Keratinocyte (primary cell): Measurements from ENCODE around the gene TPM2. TPM values are rescaled to one million over a fixed set of nuclear protein-coding genes. Genes with fewer than 3 reads are reported as not detected.

Experiments
- DNase-seq: peaks from one replicate; pipeline ENCODE4 v3.0.0-alpha.2; 2011; ENCODE audit warnings: low read depth, missing footprints, low spot score
- FAIRE-seq: peaks from 2 replicates; lab custom pipeline; 2011; peaks lifted over from hg19 to GRCh38; lab: Jason Lieb, UNC
- H2AFZ ChIP-seq: 2 replicates; pipeline ENCODE4 v1.6.0; 2012; ENCODE audit warnings: low read length, control low read depth, inconsistent platforms; ENCODE audit not compliant: control insufficient read depth
- H3K27ac ChIP-seq: 2 replicates; pipeline ENCODE4 v1.5.1; 2011; ENCODE audit warnings: low read length; ENCODE audit not compliant: control insufficient read depth, insufficient read depth
- H3K27me3 ChIP-seq: 3 replicates; pipeline ENCODE4 v1.6.0; 2011; ENCODE audit warnings: low read length; ENCODE audit not compliant: control insufficient read depth, insufficient read depth; ENCODE audit errors: extremely low read depth
- H3K36me3 ChIP-seq, 2 experiments: 2 replicates in 1 of 2; 3 replicates in 1 of 2; pipeline ENCODE4 v1.5.1; 2011; ENCODE audit warnings: low read length in 2 of 2, mild to moderate bottlenecking in 1 of 2; ENCODE audit not compliant: control insufficient read depth in 2 of 2, insufficient read depth in 2 of 2; ENCODE audit errors: extremely low read depth in 1 of 2
- H3K4me1 ChIP-seq: 3 replicates; pipeline ENCODE4 v1.5.1; 2011; ENCODE audit warnings: low read length; ENCODE audit not compliant: control insufficient read depth, insufficient read depth; ENCODE audit errors: extremely low read depth
- H3K4me2 ChIP-seq: 3 replicates; pipeline ENCODE4 v1.6.0; 2011; ENCODE audit warnings: low read depth, low read length; ENCODE audit not compliant: control insufficient read depth, insufficient read depth; ENCODE audit errors: extremely low read depth
- H3K4me3 ChIP-seq, 3 experiments: fragments of 200-600 bp in 1 of 3; sonication (generic) in 1 of 3; 2 replicates in 2 of 3; 3 replicates in 1 of 3; pipeline ENCODE4 v1.5.1; 2011 to 2016; ENCODE audit warnings: low read length in 3 of 3, mild to moderate bottlenecking in 3 of 3, control low read depth in 2 of 3, inconsistent platforms in 1 of 3, low read depth in 1 of 3, mixed read lengths in 1 of 3, mixed run types in 1 of 3, moderate library complexity in 1 of 3; ENCODE audit not compliant: control insufficient read depth in 2 of 3, insufficient read depth in 2 of 3; ENCODE audit errors: extremely low read depth in 1 of 3
- H3K79me2 ChIP-seq: 2 replicates; pipeline ENCODE4 v1.6.0; 2012; ENCODE audit warnings: low read length; ENCODE audit not compliant: control insufficient read depth, insufficient read depth
- H3K9ac ChIP-seq: 3 replicates; pipeline ENCODE4 v1.6.0; 2011; ENCODE audit warnings: low read length; ENCODE audit not compliant: control insufficient read depth, insufficient read depth; ENCODE audit errors: extremely low read depth
- H3K9me1 ChIP-seq: 3 replicates; pipeline ENCODE4 v1.6.0; 2011; ENCODE audit warnings: low read length; ENCODE audit not compliant: control insufficient read depth, insufficient read depth; ENCODE audit errors: extremely low read depth
- H3K9me3 ChIP-seq: 2 replicates; pipeline ENCODE4 v1.5.1; 2012; ENCODE audit warnings: low read depth, low read length; ENCODE audit not compliant: control insufficient read depth
- H4K20me1 ChIP-seq: 3 replicates; pipeline ENCODE4 v1.6.0; 2011; ENCODE audit warnings: low read length; ENCODE audit not compliant: control insufficient read depth, insufficient read depth; ENCODE audit errors: extremely low read depth
- EZH2 ChIP-seq: IDR thresholded peaks from one replicate; pipeline ENCODE4 v1.6.1; 2012; ENCODE audit warnings: inconsistent platforms, mild to moderate bottlenecking, low read length, moderate library complexity
- dilution Hi-C: fragments of 300-500 bp; cut with MboI; formaldehyde crosslinking; loops from one replicate; pipeline ENCODE4 v1.7.0; 2020; ENCODE audit warnings: low sequenced_read_pairs; ENCODE audit not compliant: extremely low pct_ligation_motif_present
- polyA plus RNA-seq, 5 experiments: library from polyadenylated mRNA; depleted of rRNA in 3 of 5; stranded (reverse) in 3 of 5; stranded (forward) in 1 of 5; unstranded in 1 of 5; fragments of >200 nt; gene quantifications; 1 replicate in 1 of 5; 2 replicates in 3 of 5; 3 replicates in 1 of 5; pipeline versions ENCODE4 v1.2.1 to v1.2.3, GENCODE V29; 2011 to 2012; ENCODE audit warnings: missing spikeins in 2 of 5, low read depth in 1 of 5, low replicate concordance in 1 of 5
- TF ChIP-seq, protein P1 (sequence below), 3 experiments: IDR thresholded peaks in 1 of 3; conservative IDR thresholded peaks in 1 of 3; optimal IDR thresholded peaks in 1 of 3; 2 replicates in 2 of 3; 3 replicates in 1 of 3; pipeline versions ENCODE3 to v1.5.1; 2011; ENCODE audit warnings: low read length in 3 of 3, mild to moderate bottlenecking in 3 of 3, moderate library complexity in 2 of 3, control low read depth in 1 of 3, inconsistent platforms in 1 of 3; ENCODE audit not compliant: insufficient read depth in 2 of 3; ENCODE audit errors: extremely low read depth in 1 of 3

The TPM2 gene
- polyA plus RNA-seq, 1 donor (not counting 4 experiments of a cell fraction or from before 2014, with no cell fraction given), result 53.1 TPM

DNA sequence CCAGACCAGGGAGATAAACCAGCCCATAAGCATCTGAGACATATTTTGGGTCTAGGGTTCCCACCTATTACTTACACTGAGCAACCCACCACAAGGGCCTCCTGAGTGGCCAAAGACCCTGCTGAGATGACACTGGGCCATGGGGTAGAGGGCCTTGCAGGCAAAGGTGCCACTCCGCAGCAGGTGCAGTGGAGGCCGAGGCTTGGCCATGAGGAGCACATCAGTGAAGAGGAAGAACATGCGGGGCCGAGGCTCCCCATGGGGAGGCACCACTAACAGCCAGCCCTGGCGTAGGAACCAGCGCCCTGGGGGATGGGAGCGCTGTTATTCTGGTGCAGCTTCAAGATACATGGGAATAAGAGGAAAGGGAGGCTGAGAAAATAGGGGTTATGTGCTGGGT lies 27.3 kb downstream of the TPM2 start:
- FAIRE-seq (no peak), DNase-seq (no peak)
- no peak overlapping the region for H2AFZ ChIP-seq
- no peaks in the 10 kb centered on the region for H4K20me1 ChIP-seq
- TF ChIP-seq, protein P1, sequence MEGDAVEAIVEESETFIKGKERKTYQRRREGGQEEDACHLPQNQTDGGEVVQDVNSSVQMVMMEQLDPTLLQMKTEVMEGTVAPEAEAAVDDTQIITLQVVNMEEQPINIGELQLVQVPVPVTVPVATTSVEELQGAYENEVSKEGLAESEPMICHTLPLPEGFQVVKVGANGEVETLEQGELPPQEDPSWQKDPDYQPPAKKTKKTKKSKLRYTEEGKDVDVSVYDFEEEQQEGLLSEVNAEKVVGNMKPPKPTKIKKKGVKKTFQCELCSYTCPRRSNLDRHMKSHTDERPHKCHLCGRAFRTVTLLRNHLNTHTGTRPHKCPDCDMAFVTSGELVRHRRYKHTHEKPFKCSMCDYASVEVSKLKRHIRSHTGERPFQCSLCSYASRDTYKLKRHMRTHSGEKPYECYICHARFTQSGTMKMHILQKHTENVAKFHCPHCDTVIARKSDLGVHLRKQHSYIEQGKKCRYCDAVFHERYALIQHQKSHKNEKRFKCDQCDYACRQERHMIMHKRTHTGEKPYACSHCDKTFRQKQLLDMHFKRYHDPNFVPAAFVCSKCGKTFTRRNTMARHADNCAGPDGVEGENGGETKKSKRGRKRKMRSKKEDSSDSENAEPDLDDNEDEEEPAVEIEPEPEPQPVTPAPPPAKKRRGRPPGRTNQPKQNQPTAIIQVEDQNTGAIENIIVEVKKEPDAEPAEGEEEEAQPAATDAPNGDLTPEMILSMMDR (optimal IDR thresholded peaks at IDR 0.05 in 1 of 3, IDR thresholded peaks at IDR 0.05 in 1 of 3, conservative IDR thresholded peaks at IDR 0.05 in 1 of 3; ENCODE audit: extremely low read depth in 1 of 3, insufficient read depth in 2 of 3, low read length in 3 of 3), result no peak
- no peak for TF ChIP-seq EZH2
- H3K27ac ChIP-seq, result no peak overlapping the region
- H3K9ac ChIP-seq, result no peak overlapping the region
- H3K4me1 ChIP-seq, result peaks cover 16% of the 10 kb centered on the region
- H3K79me2 ChIP-seq, result peaks cover 2% of the 10 kb centered on the region
- no peaks in the 10 kb centered on the region for H3K27me3 ChIP-seq
- dilution Hi-C loops, result no loop called here
- H3K9me3 ChIP-seq, result no peaks in the 10 kb centered on the region
- no peak overlapping the region for H3K4me2 ChIP-seq
- H3K36me3 ChIP-seq, result peaks cover 1 to 13% of the 10 kb centered on the region in 2 experiments
- no peak overlapping the region for H3K4me3 ChIP-seq
- no peaks in the 10 kb centered on the region for H3K9me1 ChIP-seq

DNA sequence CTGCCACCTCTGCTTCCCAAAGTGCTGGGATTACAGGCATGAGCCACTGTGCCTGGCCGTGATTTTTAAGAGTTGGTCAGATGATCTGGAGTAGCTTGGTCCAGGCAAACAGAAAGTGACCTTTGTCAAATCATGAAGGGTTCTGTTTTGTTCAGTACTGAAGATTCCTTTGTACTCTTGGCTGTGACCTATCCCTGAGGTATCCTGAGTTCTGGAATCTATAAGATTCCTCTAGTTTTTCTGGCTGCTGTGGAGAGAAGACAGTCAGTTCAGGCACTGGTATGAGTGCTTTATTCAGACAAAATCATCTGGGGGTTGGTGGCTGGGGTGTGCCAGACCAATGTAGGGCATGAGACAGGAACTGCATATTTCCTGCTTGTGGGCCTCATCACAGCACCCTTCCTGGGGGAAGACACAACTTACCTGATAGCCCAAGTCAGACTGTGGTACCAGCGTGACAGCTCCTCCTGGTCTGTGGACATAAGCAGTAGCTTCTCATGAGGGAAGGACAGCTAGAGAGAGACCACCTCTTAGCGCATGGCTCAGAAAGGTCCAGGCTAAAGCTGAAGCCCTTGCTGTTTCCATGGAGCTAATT lies 27.9 kb downstream of the TPM2 start:
- Histone ChIP-seq H3K9me3 (no peaks in the 10 kb centered on the region), H3K27me3 (no peaks in the 10 kb centered on the region), H3K4me2 (no peak overlapping the region), H2AFZ (no peak overlapping the region), H3K9me1 (no peaks in the 10 kb centered on the region), H4K20me1 (no peaks in the 10 kb centered on the region), H3K9ac (no peak overlapping the region), H3K36me3 (peaks cover 1 to 13% of the 10 kb centered on the region in 2 experiments), H3K27ac (no peak overlapping the region), H3K4me1 (peaks cover 20% of the 10 kb centered on the region), H3K79me2 (peaks cover 2% of the 10 kb centered on the region), H3K4me3 (no peak overlapping the region)
- no peak for DNase-seq
- TF ChIP-seq EZH2, result no peak
- TF ChIP-seq, protein P1 (optimal IDR thresholded peaks at IDR 0.05 in 1 of 3, IDR thresholded peaks at IDR 0.05 in 1 of 3, conservative IDR thresholded peaks at IDR 0.05 in 1 of 3; ENCODE audit: extremely low read depth in 1 of 3, insufficient read depth in 2 of 3, low read length in 3 of 3), result no peak
- dilution Hi-C loops, result no loop called here
- FAIRE-seq, result no peak
